PC-9 (cell line): Measurements from ENCODE around the gene RIMS4.

Source experiments
- CTCF ChIP-seq: fragments of 200-600 bp; sonication (generic); conservative IDR thresholded peaks from 2 replicates; pipeline ENCODE4 v1.6.1; 2017; ENCODE audit warnings: mixed run types, antibody characterized with exemption, mild to moderate bottlenecking, moderate library complexity
- EZH2 ChIP-seq: fragments of 200-600 bp; sonication (generic); IDR thresholded peaks from 2 replicates; pipeline ENCODE4 v1.8.0; 2017; ENCODE audit warnings: antibody characterized with exemption, low read depth

GRCh38 chr20:44840826-44841225, 30.5 kb upstream of the RIMS4 start:
- TF ChIP-seq EZH2: no peak
- TF ChIP-seq CTCF: no peak
